ENCODE results near the gene MEMO1.
A peak's percentile ranks its signal among the peaks of the same experiment; 100 is the strongest.
"Not testable (repeated sequence)": the region's sequence is repeated elsewhere in the genome, so short reads cannot be mapped to it uniquely, and the experiment has no call there.

Gene MEMO1

DNA sequence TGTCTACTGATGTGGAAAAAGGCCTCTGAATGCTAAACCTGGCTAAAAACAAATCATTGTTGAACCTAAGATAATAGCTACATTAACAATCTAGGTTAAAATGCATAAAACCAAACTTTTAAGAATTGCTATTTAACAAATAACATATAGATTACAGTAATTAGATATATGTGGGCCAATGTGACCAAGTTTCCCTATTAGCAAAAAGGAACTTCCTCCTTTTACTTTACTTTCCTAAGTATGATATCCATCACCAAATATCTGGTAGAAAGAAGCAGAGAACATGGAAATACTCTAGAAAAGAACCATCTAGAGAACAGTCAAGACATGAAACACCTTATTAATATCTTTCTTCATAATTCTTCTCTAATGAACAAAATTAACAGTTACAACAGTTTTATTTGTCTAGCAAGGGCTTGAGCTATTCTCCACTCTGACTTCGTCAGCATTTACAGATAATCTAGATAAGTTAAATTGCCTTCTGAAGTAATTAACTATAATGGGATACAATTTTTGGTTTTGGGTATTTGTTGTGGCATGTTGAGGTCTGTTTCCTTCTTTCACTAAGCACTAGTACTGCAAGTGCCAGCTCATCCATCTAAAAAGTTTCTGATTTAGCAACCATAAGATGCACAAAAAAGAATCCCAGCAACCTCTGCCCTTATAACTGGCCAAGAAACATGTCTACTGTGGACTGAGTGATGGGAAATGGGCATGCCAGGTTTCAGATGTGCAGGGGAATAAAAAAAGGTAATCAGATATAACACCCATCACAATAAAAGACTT, 53.3 kb downstream of the MEMO1 start:
- no peak for DNase-seq (ENCODE audit: low read depth in 2 of 2)

DNA sequence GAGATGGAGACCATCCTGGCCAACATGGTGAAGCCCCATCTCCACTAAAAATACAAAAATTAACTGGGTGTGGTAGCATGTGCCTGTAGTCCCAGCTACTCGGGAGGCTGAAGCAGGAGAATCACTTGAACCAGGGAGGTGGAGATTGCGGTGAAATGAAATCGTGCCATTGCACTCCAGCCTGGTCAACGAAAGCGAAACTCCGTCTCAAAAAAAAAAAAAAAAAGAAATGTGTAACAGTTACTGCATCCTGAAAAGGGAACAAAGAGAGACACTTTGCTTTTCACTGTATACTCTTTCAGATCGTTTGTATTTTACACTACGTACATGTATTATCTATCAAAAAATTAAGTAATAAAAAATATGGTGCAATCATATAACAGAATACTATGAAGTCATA, 53.9 kb downstream of the MEMO1 start:
- DNase-seq (ENCODE audit: low read depth in 2 of 2), result not testable (repeated sequence)

DNA sequence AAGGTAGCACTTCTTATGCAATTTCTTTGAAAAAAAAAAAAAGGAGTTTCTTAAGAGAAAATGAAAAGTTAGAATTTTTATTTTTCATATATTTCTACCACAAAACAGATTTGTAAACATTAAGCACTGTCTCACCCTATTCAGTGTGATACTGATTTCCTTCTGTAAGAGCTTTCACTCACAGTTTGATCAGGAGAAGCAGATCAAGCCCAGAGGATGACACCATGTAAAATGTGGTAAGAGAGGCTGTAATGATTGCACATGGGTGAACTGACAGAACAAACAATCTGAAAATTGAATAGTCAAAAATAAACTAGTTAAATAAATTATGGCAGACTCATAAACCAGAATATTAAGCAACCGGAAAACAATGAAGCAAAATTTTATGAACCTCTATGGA, 54.5 kb downstream of the MEMO1 start:
- DNase-seq (ENCODE audit: low read depth in 2 of 2), result no peak

DNA sequence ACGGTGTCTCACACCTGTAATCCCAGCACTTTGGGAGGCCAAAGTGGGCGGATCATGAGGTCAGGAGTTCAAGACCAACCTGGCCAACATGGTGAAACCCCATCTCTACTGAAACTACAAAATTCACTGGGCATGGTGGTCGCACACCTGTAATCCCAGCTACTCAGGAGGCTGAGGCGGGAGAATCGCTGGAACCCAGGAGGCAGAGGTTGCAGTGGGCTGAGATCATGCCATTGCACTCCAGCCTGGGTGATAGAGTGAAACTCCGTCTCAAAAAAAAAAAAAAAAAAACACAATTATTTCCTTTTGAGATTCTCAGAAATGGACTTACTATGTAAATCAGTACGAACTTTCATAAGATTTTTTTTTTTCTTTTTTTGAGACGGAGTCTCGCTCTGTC, 57.7 kb downstream of the MEMO1 start:
- not testable (repeated sequence) for DNase-seq (ENCODE audit: low read depth in 2 of 2)

DNA sequence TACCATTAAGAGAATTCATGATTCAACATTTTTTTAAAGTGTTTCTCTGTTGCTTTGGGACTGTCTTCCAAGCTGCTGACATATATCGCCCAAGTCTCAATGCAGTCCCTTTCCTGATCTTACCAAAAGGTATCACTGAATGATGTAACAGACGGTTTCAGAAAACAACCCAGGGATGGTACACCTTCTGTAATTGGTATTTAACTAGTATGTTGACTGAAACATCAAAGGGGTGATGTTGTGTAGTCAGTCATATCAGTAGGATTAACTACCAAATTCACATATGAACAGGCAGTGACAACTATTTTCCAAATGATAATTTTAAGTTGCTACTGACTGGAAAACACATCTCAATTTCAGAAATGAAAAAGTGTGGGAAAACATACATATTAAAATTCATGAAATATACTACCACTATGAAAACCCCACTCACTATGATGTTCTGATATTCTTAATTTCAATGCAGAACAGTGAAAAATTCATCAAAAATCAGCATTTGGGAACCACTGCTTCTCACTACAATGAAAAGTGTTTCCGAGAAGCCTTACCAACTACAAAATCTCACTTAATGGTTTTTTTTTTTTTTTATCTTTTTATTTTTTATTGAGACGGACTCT, 59.8 kb downstream of the MEMO1 start:
- DNase-seq (ENCODE audit: low read depth in 2 of 2), result no peak

DNA sequence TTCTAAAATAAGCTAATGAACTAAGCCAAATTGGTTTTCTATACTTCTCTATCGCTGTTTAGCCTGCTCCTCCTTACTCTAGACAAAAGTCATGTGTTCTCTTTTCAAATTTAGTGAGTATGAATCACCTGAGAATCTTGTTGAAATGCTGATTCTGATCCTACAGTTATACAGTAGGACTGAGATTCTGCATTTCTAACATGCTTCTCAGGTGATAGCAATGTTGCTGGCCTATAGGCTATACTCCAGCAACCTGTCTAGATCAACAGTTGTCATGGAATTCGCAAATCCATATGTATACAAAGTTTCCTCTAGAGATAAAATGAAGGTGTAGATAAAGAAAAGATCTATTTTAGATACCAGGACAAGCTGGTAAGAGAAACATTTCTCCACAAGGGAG, 62.9 kb downstream of the MEMO1 start:
- DNase-seq (ENCODE audit: low read depth in 2 of 2), result no peak

DNA sequence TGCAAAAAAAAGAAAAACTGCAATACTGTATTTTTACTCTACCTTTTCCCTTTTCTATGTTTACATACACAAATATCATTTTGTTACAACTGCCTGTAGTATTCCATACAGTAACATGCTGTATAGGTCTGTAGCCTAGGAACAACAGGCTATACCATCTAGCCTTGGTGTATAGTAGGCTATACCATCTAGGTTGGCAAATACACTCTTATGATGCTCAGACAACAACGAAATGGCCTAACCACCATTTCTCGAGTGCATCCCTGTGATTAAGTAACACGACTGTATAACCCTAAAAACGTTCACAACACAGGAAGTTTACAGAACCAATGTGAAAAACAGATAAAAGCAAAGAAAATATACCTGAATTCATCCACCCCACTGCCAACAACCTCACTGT, 64.0 kb downstream of the MEMO1 start:
- no peak for DNase-seq (ENCODE audit: low read depth in 2 of 2)

DNA sequence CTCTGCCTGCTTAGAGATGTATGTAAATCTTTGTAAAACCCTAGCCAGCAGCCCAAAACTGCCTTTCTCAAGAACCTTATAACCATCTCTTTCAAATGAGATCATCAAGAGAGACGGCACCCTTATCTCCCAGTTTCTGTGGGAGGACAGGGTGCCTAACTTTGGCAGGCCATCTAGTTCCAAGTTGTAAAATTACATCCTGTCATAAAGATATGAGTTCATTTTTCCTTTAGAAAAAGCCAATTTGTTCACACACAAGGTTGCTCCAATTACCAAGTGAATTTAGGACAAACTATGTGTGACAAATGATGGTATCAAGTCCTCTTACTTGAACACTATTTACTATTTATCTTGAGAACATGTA, 65.3 kb downstream of the MEMO1 start:
- DNase-seq (ENCODE audit: low read depth in 2 of 2), result no peak

DNA sequence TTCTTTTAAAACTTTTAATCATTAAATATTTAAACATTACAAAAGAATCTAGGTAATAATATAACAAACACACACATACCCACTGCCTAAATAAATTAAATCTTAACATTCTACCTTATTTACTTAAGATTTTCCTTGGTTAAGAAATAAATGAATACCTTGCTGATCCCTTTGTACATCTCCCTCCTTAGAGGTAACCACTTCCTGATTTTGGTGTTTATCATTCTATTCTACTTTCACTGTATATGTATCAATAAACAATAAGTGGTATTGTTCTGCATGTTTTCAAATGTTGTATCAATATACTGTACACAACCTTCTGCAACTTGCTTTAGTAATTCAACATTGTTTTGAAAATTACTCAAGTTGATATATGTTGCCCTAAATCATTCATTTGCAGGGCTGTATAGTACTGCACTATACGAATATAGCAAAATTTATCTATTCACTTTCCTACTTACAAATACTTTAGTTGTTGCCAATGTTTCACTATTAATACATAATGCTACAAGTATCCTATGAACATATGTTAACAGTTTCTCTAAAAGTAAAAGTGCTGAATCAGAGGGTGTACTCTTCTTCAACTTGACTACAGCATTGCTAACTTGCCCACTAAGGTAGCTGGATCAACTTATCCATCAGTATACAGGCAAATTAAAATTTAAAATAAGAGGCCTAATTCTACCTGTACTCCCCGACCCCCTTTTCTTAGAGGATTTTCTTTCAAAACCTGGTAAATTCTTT, 65.8 kb downstream of the MEMO1 start:
- no peak for DNase-seq (ENCODE audit: low read depth in 2 of 2)

DNA sequence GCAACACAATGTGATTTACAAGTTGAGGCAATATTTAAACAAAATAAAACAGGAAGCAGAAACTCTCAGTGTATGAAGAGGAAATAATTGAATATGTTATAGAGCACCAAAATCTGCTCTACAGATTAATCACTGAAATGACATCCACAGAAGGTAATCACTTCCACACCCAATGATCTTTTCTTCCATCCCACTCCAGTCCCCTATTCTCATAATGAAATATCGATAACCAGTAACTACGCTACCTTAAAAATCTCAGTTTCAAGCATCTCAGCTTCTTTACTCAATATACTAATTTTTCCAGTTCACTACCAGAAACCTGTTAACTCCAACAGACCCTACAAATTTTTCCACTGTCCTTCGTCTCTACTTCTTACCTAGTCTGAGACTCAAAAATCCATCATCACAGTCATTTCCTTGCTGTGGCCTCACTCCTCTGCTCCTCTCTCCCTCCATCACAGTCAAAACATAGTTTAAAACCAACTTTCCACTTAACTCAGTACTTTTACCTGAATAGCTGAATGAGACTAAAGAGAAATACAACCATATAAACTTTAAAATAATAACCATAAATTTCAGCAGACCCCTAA, 67.1 kb downstream of the MEMO1 start:
- DNase-seq (ENCODE audit: low read depth in 2 of 2), result no peak

DNA sequence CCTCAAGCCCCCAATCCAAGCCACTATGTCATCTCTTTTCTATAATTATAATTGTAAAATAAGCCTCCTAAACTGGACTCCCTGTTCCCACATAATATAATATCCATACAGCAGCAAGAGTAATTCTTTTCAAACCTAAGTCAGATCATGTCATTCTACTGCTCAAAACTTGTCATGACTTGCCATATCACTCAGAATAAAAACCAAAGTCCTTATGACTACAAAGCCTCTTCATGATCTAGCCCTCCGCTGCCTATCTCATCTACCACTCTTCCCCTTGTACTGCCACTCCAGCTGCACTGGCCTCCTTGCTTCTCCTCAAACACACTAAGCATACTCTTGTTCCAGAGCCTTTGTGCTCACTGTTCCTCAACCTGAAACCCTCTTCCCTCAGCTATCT, 69.9 kb downstream of the MEMO1 start:
- DNase-seq (ENCODE audit: low read depth in 2 of 2), result no peak

DNA sequence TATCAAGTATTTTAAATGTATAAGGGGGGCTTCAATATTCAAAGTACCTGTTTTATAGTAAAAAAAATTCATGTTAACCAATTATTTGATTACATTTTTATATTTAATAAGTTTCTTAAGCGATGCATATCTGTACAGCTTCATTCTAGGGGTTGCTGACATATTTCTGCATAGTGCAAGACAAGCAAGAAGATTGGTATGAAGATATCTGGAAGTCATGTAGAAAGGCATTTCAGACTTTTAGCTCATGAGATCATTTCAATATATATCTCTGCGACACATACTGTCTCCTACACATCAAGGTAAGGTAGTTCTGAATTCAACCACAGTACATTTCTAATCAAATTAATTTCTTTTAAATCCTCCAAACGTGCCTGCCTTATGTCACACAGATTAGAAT, 73.1 kb downstream of the MEMO1 start:
- DNase-seq (ENCODE audit: low read depth in 2 of 2), result peak in 1 of 2 experiments; percentile 14

DNA sequence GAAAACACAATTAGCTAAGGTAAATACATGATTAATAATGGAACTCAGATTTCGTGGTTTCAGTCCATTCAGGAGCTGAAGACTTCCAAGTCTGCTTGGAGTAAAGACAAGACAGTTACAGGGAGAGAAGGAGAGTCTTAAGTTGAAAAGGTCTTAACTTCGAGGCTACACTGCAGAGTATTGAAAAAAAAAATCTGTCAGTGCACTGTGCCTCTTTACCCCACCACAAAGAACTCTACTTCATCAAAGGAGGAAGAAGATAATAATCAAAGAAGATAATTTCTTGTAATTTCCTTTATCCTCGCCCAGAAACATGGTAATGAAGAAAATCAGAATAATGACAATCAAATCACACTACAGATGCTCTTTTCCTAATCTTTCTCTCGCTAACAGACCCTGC, 75.4 kb downstream of the MEMO1 start:
- no peak for DNase-seq (ENCODE audit: low read depth in 2 of 2)

DNA sequence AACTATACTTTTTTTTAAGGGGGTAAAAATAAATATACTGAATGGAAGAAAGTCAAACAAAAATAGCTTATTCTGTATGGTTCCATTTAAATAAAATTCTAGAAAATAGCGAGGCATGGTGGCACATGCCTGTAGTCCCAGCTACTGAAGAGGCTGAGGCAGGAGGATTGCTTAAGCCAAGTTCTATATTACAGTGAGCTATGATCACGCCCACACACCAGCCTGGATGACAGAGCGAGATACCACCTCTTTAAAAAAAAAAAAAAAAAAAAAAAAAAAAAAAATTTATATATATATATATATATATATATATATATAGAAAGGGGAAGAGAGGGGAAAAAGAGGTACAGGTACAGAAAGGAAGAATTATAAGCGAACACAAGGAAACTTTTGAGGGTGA, 77.7 kb downstream of the MEMO1 start:
- no peak for DNase-seq (ENCODE audit: low read depth in 2 of 2)

DNA sequence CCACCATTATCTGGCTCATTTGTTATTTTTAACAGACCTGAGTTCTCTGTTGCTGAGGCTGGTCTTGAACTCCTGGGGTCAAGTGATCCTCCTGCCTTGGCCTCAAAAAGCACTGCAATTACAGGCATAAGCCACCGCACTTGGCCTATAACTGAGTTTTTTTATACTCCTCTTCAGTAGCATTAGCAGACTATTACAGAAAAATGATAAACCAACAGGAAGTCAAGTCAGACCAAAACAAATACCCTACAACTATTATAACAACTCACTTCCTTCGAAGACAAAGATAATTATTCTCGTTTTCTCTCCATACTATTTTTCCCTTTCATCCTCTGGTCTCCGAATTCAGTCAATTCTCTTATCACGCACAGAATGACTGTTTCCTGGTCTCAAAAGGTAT, 78.2 kb downstream of the MEMO1 start:
- DNase-seq (ENCODE audit: low read depth in 2 of 2), result no peak

DNA sequence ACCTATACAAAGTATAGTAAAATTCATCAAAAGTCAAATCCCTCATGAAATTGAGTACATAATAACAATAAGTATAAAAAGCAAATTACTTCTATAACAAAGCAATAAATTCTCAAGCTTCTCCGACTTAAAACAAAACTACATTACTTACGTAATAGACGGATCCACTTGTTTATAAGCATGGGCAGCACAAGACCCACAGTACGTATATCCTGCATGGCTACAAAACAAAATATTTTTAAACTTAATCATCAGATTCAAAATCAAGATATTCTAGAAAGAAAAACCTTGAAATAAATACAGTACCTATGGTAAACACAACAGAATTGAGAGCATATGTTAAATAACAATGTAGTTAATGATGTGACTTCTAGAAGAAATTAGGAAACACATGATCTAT, 78.9 kb downstream of the MEMO1 start:
- DNase-seq (ENCODE audit: low read depth in 2 of 2), result no peak

DNA sequence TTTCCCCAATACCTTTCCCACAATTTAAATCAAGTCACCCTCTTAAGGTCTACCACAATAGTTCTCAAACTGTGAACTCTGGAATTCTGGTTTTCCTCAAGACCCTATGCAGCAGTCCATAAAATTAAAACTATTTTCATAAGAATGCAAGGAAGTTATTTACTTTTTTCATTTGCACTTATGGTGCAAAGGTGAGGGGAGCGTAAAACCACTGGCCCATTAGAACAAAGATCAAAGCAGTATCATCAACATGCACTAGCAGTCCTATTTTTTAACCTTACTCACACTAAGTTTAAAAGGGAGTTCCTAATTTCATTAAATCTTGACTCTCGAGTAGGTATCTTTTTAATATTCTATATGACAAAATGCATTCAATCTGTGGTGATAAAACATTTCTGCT, 85.3 kb downstream of the MEMO1 start:
- no peak for DNase-seq (ENCODE audit: low read depth in 2 of 2)

DNA sequence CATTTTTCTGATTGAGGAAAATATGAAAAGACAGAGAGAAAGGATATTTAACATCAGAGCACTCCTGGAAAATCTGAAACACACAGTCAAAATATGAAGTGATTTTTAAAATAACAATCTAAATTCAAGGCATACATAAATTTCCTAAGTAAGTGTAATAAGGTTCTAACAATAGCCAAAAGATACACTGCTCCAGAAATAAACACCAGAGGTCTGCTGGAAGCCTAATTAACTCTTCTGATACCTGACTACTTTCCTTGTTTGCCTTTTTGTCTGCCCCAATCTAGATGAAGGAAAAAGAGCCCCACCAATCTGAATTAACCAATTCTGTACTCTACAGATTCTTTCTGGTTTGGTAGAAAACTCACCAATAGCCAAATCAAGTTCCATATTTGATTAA, 87.1 kb downstream of the MEMO1 start:
- no peak for DNase-seq (ENCODE audit: low read depth in 2 of 2)

DNA sequence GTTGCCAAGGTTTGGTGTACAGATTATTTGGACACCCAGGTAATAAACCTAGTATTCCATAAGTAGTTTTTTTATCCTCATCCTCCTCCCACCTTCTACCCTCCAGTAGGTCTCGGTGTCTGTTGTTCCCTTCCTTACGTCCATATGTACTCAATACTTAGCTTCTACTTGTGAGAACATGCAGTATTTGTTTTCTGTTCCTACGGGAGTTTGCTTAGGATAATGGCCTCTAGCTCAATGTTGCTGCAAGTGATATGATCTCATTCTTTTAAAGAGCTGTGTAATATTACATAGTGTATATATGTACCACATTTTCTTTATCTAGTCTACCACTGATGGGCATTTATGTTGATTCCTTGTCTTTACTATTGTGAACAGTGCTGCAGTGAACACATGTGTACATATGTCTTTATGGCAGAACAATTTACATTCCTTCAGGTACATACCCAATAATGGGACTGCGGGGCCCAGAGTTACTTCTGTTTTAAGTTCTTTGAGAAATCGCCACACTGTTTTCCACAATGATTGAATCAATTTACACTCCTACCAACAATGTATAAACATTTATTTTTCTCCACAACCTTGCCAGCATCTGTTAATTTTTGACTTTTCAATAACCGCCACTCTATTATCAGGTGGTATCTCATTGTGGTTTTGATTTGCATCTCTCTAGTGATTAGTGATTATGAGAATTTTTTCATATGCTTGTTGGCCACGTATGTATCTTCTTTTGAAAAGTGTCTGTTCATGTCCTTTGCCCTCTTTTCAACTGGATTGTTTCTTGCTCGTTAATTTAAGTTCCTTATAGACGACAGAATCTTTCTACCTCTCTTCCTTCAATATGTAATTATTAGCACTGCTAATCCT, 88.0 kb downstream of the MEMO1 start:
- no peak for DNase-seq (ENCODE audit: low read depth in 2 of 2)

DNA sequence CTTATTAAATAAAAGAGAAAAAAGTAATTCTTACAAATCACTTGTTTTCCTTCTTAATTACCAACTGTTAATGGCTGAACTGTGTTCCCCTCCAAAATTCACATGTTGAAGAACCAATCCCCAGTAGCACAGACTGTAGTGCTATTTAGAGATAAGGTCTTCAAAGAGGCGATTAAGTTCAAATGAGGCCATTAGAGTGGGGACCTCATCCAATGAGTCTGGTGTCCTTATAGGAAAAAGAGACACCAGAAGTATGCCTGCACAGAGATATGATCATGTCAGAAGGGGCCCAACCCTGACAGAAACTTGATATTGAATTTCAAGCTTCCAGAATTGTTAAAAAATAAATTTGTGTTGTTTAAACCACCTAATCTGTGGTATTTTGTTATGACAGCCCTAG, 89.8 kb downstream of the MEMO1 start:
- DNase-seq (ENCODE audit: low read depth in 2 of 2), result no peak

DNA sequence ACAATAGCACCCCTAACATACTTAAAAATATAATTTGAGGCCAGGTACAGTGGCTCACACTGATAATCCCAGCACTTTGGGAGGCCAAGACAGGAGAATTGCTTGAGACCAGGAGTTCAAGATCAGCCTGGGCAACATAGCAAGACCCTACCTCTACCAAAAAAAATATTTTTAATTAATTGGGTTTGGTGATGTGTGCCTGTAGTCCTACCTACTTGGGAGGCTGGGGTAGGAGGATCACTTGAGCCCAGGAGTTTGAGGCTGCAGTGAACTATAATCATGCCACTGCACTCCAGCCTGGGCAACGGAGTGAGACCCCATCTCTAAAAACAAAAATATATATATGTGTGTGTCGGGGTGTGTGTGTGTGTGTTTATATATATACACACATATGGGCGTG, 91.3 kb downstream of the MEMO1 start:
- no peak for DNase-seq (ENCODE audit: low read depth in 2 of 2)

DNA sequence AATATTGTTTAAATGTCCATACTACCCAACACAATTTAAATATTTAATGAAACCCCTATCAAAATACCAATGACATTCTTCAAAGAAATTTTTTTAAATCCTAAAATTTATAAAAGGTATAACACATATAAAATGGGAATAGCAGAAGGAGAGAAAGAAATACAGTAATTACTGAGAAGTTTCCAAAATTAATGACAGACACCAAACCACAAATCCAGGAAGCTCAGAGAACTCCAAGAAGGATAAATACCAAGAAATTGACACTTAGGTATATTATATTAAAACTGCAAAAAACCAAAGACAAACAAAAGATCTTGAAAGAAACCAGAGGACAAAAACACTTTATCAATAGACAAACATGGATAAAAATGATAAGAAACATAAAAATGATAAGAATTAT, 101.1 kb downstream of the MEMO1 start:
- no peak for DNase-seq (ENCODE audit: low read depth in 2 of 2)

Measured in fibroblast of skin of left quadriceps (primary cell).